Measurements from ENCODE around the gene CMTM4. TPM values are rescaled to one million over a fixed set of nuclear protein-coding genes. Genes with fewer than 3 reads are reported as not detected.
"Not testable (repeated sequence)": the region's sequence is repeated elsewhere in the genome, so short reads cannot be mapped to it uniquely, and the experiment has no call there.

CMTM4 gene
- total RNA-seq, 1 donor from 2014 or later: 32.5 TPM

GRCh38 chr16:66667944-66668343 lies 28.6 kb downstream of the CMTM4 start:
- TF ChIP-seq CTCF (IDR thresholded peaks at IDR 0.05): no peak

GRCh38 chr16:66662445-66663194 lies 33.9 kb downstream of the CMTM4 start:
- H3K27me3 Mint-ChIP-seq (ENCODE audit: low read depth): no peaks in the 10 kb centered on the region
- H3K9me3 Mint-ChIP-seq (ENCODE audit: low read depth): no peaks in the 10 kb centered on the region
- H3K4me1 Mint-ChIP-seq (ENCODE audit: low read depth): peaks cover 31% of the 10 kb centered on the region
- DNase-seq (ENCODE audit: low spot score): no peak
- H3K4me3 Mint-ChIP-seq (ENCODE audit: unreplicated experiment): no peak overlapping the region
- H3K36me3 Mint-ChIP-seq (ENCODE audit: low read depth): no peaks in the 10 kb centered on the region
- peak; percentile 80 for TF ChIP-seq CTCF (IDR thresholded peaks at IDR 0.05)
- H3K27ac Mint-ChIP-seq (ENCODE audit: unreplicated experiment): peak overlapping the region; percentile 97

More at GRCh38 chr16:66667944-66668343, 28.6 kb downstream of the CMTM4 start:
- no peaks in the 10 kb centered on the region for H3K27me3 Mint-ChIP-seq (ENCODE audit: low read depth)
- peaks cover 6% of the 10 kb centered on the region for H3K4me1 Mint-ChIP-seq (ENCODE audit: low read depth)
- H3K27ac Mint-ChIP-seq (ENCODE audit: unreplicated experiment): no peak overlapping the region
- DNase-seq (ENCODE audit: low spot score): no peak
- H3K36me3 Mint-ChIP-seq (ENCODE audit: low read depth): peaks cover 2% of the 10 kb centered on the region
- H3K9me3 Mint-ChIP-seq (ENCODE audit: low read depth): no peaks in the 10 kb centered on the region
- no peak overlapping the region for H3K4me3 Mint-ChIP-seq (ENCODE audit: unreplicated experiment)

DNA sequence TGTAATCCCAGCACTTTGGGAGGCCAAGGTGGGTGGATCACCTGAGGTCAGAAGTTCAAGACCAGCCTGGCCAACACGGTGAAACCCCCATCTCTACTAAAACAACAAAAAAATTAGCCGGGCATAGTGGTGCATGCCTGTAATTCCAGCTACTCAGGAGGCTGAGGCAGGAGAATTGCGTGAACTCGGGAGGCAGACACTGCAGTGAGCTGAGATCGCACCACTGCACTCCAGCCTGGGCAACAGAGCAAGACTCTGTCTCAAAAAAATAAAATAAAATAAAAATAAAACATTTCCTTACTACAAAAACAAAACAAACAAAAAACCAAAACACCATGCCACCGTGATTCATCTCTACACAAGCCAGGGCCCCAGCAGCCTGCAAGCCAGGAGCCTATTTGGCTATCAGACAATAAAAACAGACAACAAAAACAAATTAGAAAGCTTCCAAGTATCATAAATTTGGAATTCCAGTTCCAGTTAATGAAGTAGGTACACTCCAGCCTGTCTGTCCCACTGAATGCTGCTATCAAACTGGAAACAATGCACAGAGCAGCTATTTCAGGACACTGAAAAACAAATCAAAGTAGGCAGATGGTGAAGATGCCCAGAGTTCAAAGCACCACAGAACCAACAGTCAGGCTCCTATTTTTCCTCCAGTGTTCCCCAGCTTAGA lies 34.7 kb downstream of the CMTM4 start:
- H3K4me3 Mint-ChIP-seq (ENCODE audit: unreplicated experiment): not testable (repeated sequence)

DNA sequence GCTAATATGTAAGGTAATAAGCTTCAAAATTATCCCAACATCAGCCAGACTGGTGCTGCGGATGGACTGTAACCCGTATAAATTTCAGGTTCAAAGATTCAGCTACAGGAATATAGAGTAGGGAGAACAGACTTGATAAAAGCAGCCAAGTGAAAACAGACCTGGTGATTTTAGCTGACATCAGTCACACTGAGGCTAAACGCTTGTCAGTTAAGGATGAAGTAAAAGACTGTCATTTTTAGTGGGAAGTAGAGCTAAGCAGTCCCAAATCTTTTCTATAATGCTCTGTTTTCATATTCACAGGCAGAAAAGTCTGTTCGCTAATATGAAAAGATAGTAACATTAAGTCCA lies 35.4 kb downstream of the CMTM4 start:
- no peak for DNase-seq (ENCODE audit: low spot score)
- Mint-ChIP-seq H3K27me3 (ENCODE audit: low read depth) (no peaks in the 10 kb centered on the region), H3K36me3 (ENCODE audit: low read depth) (no peaks in the 10 kb centered on the region), H3K4me3 (ENCODE audit: unreplicated experiment) (no peak overlapping the region), H3K27ac (ENCODE audit: unreplicated experiment) (peak overlapping the region; percentile 97), H3K9me3 (ENCODE audit: low read depth) (no peaks in the 10 kb centered on the region), H3K4me1 (ENCODE audit: low read depth) (peaks cover 37% of the 10 kb centered on the region)
- no peak for TF ChIP-seq CTCF (IDR thresholded peaks at IDR 0.05)

More for the DNA sequence above, 34.7 kb downstream of the CMTM4 start:
- not testable (repeated sequence) for H3K27me3 Mint-ChIP-seq (ENCODE audit: low read depth); DNase-seq (ENCODE audit: low spot score); H3K9me3 Mint-ChIP-seq (ENCODE audit: low read depth); H3K36me3 Mint-ChIP-seq (ENCODE audit: low read depth)
- peaks cover 32% of the 10 kb centered on the region for H3K4me1 Mint-ChIP-seq (ENCODE audit: low read depth)
- peak overlapping the region; percentile 97 for H3K27ac Mint-ChIP-seq (ENCODE audit: unreplicated experiment)

DNA sequence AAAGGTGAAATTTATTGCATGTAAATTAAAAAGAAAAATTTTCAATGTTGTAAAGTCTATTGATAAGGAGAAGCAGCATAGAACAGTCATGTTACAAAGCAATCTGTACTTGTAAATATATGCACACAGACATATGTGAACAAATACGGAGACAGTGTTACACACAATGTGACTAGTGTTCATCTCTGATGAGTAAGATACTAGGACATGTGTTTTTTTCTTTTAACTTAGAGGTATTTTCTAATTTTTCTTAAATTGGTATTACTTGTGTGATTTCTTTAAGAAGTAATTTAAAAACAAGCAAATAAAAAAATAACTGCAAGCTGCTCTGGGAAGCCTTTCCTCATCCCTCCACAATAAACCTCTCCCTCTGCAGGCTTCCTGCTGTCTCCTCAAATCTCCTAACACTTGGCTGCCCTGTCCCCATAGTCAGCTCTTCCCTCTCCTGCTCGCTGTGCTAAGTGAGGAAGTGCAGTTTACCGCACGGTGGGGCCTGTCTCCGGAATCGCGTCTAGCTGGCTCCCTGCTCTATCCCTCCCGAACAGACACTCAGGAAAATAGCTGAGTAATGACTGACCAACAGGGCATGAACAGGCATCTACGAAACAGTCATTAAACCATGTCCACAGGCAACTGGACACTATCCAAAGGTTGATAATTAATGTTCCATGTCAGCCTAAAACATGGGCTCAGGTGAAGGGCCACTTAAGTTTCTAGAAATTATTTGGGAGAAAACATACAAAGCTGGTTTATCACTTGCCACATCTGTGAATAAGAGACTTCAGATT lies 35.9 kb downstream of the CMTM4 start:
- no peak for DNase-seq (ENCODE audit: low spot score)
- peaks cover 37% of the 10 kb centered on the region for H3K4me1 Mint-ChIP-seq (ENCODE audit: low read depth)
- no peaks in the 10 kb centered on the region for H3K36me3 Mint-ChIP-seq (ENCODE audit: low read depth)
- peak overlapping the region; percentile 50 for H3K4me3 Mint-ChIP-seq (ENCODE audit: unreplicated experiment)
- H3K9me3 Mint-ChIP-seq (ENCODE audit: low read depth): no peaks in the 10 kb centered on the region
- H3K27me3 Mint-ChIP-seq (ENCODE audit: low read depth): no peaks in the 10 kb centered on the region
- TF ChIP-seq CTCF (IDR thresholded peaks at IDR 0.05): peak; percentile 68
- H3K27ac Mint-ChIP-seq (ENCODE audit: unreplicated experiment): peak overlapping the region; percentile 97

Measured in chondrocyte (in vitro differentiated cells).